Kidney capillary endothelial cell (primary cell): Measurements from ENCODE around the gene URB2.
A peak's percentile ranks its signal among the peaks of the same experiment; 100 is the strongest.
"Not testable (repeated sequence)": the region's sequence is repeated elsewhere in the genome, so short reads cannot be mapped to it uniquely, and the experiment has no call there.

Source experiments
- DNase-seq: peaks from one replicate; pipeline ENCODE4 v3.0.0-alpha.2; 2018; ENCODE audit warnings: low spot score

The URB2 gene

GRCh38 chr1:229614701-229615100, 11.3 kb upstream of the URB2 start:
- no peak for DNase-seq

GRCh38 chr1:229617351-229618100, 8.5 kb upstream of the URB2 start:
- no peak for DNase-seq

- no peak for DNase-seq
Observed at GRCh38 chr1:229619002-229619401, 7.0 kb upstream of the URB2 start.

GRCh38 chr1:229619614-229620013, 6.4 kb upstream of the URB2 start:
- DNase-seq = no peak

GRCh38 chr1:229620876-229621275, 5.2 kb upstream of the URB2 start:
- no peak for DNase-seq

- DNase-seq = no peak
Observed at GRCh38 chr1:229621663-229622062, 4.4 kb upstream of the URB2 start.

- not testable (repeated sequence) for DNase-seq
Observed at GRCh38 chr1:229622641-229623120, 3.4 kb upstream of the URB2 start.

GRCh38 chr1:229623225-229623624, 2.8 kb upstream of the URB2 start:
- no peak for DNase-seq

GRCh38 chr1:229623838-229624237, 2.2 kb upstream of the URB2 start:
- DNase-seq = no peak

GRCh38 chr1:229624521-229625070, 1.5 kb upstream of the URB2 start:
- DNase-seq = no peak

- peak; percentile 6 for DNase-seq
Observed at GRCh38 chr1:229625071-229625914, 754 bp upstream of the URB2 start.

- DNase-seq = peak; percentile 1
Observed at GRCh38 chr1:229627003-229627402, 956 bp downstream of the URB2 start.

GRCh38 chr1:229629261-229629660, 3.2 kb downstream of the URB2 start:
- DNase-seq = no peak

- DNase-seq = no peak
Observed at GRCh38 chr1:229631148-229631547, 5.1 kb downstream of the URB2 start.

GRCh38 chr1:229631966-229632365, 5.9 kb downstream of the URB2 start:
- DNase-seq = no peak

- DNase-seq = no peak
Observed at GRCh38 chr1:229636042-229636441, 10.0 kb downstream of the URB2 start.

GRCh38 chr1:229637746-229638145, 11.7 kb downstream of the URB2 start:
- DNase-seq = no peak

- DNase-seq = no peak
Observed at GRCh38 chr1:229640455-229640854, 14.4 kb downstream of the URB2 start.

GRCh38 chr1:229641306-229641705, 15.3 kb downstream of the URB2 start:
- no peak for DNase-seq

GRCh38 chr1:229642376-229642775, 16.3 kb downstream of the URB2 start:
- DNase-seq = no peak

- no peak for DNase-seq
Observed at GRCh38 chr1:229642970-229643369, 16.9 kb downstream of the URB2 start.

GRCh38 chr1:229643996-229644745, 18.1 kb downstream of the URB2 start:
- no peak for DNase-seq
